ENCODE data around the gene THADA.
"Not testable (repeated sequence)": the region's sequence is repeated elsewhere in the genome, so short reads cannot be mapped to it uniquely, and the experiment has no call there.

Gene THADA

DNA sequence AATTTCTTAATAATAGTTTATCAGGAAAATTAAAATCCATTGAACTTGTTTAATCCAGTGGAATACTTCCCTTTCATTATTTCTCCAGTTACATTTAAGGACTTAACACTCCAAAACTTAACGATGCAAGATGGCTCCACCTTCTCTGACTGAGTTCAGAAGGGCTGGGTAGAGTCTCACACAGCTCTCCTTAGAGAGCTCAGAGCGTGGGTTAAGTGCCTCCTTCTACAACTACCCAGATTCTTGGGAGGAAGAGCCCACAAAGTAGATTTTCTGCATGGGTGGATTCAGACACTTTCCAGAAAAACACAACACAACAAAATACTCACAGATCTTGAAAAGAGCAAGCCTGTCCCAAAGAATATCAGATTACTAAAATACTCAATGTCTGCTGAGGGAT, 130.6 kb downstream of the THADA start:
- no peak for DNase-seq (ENCODE audit: low read depth)

DNA sequence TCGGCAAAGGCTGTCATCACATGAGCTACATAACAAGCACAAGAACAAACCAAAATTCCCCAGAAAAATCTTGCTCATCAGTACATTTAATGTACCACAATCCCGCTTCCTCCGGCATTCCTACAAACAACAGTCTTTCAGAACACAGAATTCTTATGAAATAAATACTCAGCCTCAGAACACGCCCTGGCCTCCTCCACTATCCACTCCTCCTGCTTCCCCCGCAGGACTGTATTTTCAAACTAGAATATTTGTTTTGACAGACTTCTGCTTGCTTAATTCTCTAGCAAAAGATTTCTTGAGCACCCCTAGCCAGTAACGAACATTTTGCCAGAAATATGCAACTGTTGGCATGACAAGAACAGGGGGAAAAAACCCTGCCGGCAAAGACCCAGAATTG, 131.2 kb downstream of the THADA start:
- DNase-seq (ENCODE audit: low read depth): no peak

DNA sequence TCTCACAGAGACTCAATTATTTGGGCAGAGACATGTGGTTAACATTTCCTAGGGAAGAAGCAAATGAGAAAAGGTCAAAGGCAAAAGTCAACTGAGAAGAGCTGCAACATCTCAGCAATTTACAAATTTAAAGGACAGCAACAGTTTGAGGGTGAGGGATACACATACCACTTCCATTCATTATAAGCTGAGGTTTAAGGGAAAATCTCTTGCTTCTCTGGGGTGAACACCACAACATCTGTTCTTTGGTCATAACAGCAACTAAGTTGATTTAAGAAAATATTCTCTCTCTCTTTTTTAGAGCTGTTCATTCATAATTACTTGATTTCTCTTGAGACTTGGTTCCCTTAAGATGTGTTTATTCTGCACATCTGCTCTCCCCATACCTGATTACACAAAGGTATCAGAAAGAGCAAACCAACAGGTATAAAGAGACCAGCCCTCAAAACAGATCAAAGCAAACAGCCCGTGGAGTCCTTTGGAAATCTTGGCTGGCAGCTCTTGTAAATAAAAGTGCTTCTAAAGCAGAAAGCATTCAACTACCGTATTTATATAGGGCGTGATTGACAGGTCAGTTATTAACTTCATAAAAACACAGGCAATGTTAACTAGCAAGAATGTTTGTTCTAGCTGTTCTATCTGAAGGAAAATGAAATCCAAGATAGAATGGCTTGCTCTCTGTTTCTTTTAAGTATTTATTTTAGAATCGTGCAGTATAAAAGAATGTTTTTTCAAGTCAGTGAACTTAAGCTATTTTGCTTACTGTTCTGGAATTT, 132.8 kb downstream of the THADA start:
- DNase-seq (ENCODE audit: low read depth): peak; percentile 34

DNA sequence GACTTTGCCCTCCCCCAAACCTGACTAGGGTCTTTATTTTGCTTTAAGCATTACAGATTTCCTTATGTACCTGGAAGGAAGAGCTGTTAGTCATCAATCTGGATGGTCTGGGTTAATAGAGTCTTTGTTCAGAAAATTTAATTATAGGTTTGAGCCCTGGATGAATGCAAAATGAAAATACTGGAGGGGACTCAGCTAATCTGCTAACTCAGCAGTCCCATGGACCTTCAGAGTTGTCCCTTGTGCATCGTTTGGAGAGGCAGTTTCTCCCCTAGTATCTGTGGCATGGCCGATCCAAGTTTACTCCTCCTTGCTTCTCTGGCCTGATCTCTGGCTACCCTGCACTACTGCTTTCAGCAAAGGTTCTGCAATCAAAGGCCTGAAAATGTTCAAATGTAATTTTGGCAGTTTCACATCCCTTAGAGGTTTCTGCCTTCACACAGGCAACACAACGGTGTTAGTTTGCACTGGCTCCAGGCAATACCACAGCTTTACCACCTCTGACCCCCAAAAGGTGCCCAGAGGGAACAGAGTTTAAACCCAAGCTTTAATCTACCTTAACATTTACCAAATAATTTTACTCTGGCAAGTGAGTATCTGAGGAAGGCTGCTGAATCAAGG, 134.3 kb downstream of the THADA start:
- no peak for DNase-seq (ENCODE audit: low read depth)

DNA sequence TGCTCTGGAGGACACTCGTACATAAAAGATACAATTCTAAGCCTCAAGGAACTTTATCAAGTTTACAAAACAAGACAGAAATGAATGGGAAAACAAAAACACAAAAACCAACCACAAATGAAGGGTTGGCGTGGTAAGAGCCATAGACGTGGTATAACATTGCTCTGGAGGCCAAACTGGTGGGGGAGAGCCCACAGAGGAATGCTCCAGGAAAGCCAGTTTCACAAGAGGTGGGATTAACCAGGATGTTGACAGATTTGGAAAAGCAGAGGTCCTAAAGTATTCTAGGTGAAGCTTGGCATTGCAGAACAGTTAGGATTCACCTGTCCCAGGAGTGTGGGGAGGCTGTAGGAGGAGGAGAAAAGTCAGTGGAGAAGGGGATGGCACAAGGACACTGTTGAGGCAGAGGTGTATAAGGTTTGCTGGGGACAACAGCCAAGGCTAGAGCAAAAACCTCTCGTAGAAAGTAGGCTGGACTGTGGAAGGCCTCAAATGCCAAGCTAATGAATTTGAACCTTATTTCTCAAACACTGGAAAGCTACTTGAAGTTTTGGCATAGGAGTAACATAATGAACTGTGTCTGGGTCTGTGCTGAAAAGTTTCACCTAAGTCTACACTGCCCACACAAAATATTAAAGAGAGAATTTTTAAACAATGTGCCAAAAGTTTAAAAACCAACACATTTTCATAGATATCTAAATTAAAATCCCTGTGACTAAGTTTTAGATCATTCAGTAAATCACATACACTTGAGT, 135.1 kb downstream of the THADA start:
- DNase-seq (ENCODE audit: low read depth): no peak

DNA sequence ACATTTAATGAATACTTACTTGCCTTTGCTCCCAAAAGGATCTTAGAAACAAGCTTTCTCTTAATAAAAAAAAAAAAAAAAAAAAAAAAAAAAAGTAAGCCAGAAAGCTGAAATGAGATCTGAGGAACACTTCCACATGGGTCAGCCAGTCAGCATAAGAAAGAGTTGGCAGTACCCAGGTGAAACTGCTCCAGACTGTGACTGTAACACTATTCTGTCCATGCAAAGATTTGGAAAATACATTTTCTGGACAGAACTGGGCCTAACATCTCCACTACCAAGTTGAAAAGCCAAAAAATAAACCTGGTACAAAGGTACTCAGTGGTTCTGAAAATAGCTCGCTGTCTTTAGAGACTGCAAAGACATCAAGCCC, 135.7 kb downstream of the THADA start:
- DNase-seq (ENCODE audit: low read depth): no peak

DNA sequence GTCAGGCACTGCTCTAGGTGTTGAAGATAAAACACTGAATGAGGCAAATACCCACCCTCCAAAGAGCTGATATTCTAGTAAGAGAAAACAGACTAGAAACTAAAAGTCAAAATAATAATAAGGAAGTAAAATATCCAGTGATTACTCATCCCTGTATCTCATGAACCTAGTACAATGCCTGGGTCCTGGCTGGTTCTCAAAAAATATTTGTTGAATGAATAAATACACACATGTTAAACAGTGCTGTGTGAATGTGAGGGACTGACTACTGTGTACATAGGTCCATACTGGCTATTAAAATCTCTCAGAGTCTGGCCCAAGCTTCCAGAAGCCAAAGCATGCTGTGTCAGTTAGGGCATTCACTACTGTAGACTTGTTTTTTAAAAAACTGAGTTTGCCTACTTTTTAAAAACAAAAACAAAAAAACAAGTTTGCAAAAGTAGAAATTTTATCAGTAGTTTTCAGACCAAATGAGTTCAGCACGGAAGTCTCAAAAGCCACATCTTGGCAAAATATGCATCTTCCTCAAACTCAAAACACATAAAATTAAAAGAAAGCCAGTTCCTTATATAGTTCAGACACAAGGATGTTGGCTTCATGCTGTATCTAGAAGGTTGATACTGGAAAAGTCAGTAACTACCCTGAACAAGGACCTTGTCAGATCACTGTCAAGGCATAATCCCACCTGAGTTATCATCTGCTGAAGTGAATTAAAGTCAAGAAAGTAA, 136.2 kb downstream of the THADA start:
- peak; percentile 81 for DNase-seq (ENCODE audit: low read depth)

DNA sequence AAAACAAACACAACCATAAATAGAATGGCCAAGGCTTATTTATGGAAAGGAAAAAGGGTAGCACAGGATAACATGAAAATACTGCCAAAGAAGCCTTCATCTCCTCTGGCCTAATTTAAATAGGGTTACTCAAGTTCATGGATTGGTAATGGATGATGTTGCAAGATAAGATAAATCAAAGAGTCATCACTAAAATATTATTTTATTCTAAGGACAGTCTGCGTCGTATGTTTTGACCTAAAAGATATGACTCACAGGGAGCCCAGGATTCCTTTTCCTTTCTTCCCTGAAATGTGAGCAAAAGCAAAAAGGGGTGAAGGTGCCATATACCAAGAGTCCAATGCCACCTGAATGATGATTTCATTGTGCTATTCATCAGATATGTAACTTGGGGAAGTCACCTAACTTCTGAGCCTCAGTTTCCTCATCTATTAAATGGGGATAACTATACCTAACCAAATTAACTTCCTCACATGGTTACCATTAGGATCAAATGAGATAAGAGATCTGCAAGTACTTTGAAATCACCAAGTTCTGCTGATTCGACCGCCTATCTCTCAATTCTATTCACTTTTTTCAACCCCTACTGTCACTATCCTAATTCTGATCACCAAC, 137.7 kb downstream of the THADA start:
- DNase-seq (ENCODE audit: low read depth): peak; percentile 83

DNA sequence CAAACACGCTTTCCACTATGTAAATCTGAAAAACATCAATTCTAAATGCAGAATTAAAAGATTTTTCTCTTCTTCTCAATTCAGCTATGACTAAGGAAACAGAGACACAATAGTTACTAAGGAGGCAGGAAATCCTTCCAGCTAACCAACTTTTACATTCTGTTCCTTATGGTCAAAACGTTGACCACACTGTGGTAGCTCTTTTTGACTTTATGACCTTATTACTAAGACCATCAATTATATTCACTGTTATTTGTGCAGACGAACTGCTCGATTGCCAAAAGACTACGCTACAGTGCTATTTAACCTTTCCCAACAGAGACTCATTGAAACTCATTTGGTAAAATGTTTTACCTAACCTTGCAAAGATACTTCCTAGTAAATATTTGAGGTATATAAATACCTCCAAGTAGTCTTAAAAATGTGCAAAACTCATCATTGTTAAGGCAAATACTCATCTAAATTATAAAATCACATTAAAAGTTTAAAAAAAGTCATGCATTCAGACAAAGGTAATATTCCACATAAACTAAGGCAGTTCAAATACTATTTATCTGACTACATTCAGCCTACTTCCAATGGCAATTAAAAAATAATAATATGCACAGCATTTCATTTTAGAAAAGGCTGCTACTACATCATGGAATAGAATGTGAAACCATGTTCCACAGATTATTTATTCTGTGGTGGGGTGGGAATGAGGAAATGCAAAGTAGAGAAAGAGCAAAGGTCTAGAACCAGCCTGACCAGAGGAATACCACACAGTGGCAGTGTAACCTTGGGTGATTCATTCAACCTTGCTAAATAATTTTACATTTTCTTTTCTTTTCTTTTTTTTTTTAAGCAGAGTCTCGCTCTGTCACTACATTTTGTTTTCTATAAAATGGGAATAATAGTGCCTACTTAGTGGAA, 139.9 kb downstream of the THADA start:
- peak; percentile 55 for DNase-seq (ENCODE audit: low read depth)

DNA sequence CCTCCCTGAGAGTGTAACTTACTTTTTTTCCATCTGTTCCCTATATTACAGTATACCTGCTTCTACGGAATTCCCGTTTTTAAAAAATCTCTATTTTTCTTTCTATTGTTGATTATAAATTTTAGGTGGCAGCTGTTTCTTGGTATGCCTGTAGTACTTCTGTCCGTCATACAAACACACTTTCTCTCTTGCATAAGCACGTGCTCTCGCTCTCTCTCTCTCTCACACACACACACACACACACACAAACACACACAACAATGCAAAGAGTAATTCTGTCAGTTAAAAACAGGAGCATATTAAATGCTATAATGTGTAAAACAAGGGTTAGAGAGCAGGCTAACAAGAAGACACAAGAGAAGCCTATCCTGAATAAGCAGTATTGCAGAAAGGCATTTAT, 140.5 kb downstream of the THADA start:
- no peak for DNase-seq (ENCODE audit: low read depth)

DNA sequence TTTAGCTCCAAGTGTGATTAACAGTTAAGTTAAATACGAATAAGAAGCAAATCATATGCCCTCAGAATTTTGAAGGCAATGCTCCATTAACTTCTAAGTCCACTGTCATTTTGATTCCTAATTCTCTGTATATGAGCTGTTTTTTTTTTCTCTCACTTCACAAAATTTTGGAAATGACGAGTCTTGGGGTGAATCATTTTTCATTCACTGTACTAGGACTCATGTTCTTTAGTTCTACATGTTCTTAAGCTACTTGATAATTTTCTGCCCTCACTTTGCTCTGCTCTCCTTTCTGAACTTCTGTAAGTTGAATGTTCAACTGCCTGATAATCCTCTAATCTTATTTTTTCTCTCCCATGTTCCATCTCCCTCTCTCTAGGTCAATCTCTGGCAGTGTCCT, 141.0 kb downstream of the THADA start:
- no peak for DNase-seq (ENCODE audit: low read depth)

DNA sequence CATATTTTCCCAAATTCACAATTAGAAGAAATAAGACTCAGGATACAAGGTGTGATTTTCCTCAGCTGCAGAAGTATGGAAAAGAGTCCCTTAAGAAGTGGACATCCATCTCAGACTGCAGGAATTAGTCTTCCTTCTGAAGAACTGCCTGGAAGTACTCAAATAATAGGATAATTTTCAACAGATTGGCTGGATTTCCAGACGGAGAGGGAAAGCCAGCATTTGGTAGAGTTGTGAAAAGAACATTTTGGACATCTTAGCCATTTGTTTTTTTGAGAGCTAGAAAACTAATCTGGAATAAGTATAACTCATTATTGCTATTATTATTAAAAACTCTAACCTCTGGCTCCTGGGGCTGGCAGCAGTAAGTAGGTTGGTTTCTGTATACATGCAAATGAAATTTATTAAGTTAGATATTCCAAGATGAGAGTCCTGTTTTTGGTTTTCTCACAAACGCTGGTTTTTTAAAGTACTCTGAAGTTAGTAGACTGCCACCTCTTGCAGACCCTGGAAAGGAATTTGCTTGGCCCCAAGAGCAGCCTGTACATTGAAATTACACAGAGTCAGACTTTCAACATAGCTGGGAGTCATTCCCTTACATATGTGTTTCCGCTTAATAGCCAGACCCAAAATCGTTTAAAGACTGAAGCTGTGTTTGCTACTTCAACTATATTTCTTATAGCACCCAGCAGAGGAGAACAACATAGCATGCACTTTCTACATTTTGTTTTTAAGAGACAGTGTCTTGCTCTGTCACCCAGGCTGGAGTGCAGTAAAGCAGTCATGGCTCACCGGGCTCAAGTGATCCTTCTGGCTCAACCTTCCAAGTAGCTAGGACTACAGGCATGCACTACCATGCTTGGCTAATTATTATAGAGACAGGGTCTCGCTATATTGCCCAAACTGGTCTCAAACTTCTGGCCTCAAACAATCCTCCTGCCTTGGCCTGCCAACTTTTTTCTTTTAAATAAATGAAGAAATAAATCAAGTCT, 142.4 kb downstream of the THADA start:
- no peak for DNase-seq (ENCODE audit: low read depth)

DNA sequence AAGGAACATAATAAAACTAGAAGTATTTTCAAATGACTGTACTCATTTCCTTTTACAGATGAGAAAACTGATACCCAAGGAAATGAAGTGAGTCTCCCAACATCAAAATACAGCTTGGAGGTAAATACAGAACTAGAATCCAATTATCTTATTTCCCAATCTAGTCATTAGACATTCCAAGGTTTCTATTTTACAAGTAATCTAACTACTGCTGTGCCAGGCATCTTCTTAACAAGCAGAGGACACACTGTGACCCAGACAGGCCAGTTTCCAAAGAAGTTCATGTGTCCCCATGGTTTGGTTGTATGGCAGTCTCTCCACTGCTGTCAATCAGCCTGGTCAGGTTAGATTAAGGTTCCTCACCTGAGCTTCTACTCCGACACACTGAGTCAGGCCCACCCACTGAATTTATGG, 143.5 kb downstream of the THADA start:
- DNase-seq (ENCODE audit: low read depth): peak; percentile 71

DNA sequence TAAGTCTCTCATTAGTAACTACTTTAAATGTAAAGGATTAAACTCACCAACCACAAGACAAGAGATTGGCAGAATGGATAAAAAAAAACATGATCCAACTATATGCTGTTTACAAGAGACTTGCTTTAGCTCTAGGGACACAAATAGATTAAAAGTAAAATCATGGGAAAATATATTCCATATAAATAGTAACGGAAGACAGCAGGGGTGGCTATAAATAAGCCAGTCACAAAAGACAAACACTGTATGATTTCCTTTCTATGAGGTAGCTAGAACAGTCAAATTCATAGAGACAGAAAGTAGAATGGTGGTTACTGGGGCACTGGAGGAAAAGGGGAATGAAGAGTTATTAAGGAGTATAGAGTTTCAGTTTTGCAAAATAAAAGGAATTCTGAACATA, 145.2 kb downstream of the THADA start:
- DNase-seq (ENCODE audit: low read depth): no peak

DNA sequence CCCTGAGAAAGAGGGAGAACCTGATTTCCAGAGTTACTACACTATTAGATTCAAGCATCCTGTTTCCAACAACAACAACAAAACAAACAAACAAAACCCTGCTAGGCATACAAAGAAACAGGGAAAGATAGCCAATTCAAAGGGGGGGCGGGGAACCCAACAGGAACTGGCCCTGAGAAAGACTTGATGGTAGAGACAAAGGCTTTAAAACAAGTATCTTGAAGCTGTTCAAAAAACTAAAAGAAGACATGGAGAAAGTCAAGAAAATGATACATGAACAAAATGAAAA, 147.1 kb downstream of the THADA start:
- DNase-seq (ENCODE audit: low read depth): no peak

DNA sequence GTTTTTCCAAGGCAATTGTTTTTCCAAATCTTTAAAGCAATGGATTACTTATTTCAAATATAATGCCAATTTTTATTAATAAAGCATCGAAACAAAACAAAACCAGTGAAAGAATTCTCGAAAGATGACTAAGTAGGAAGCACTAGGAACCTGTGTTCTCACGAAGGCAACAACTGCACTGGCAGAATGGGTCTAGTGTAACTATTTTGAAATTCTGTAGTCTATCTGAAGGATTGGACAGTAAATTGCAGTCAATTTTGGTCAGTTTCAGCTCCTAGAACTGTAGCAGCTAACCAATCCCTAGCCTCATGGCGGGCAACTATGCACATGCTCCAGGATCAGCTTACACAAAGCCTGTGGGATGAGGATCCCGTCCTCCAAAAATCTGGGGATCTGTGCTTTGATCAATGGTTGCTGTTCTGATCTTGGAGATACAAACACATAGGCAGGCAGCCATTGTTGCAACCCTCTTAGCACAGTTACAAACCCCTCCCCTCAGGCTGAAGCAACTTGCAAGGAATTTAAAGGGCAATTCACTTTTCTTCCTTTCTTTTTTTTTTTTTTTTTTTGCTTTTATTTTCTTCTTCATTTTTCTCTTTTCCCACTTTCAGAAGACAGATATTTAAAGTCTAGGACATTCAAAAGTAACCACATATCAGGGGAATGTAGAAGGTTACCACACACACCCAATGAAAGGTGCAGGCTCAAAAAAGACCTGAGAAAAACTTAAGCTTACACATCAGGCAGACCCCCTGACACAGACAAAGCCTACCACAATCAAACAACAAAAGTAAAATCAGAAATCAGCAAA, 147.6 kb downstream of the THADA start:
- no peak for DNase-seq (ENCODE audit: low read depth)

DNA sequence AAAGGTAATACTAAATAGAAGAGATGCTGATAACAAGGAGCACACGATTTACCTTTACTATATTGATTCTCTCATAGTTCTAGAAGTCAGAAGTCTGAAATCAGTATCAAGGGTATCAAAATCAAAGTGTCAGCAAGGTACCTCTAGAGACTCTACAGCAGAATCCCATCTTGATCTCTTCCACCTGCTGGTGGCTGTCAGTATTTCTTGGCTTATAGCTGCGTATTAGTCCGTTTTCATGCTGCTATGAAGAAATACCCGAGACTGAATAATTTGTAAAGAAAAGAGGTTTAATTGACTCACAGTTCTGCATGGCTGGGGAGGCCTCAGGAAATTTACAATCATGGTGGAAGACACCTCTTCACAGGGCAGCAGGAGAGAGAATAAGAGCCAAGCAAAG, 149.1 kb downstream of the THADA start:
- not testable (repeated sequence) for DNase-seq (ENCODE audit: low read depth)

DNA sequence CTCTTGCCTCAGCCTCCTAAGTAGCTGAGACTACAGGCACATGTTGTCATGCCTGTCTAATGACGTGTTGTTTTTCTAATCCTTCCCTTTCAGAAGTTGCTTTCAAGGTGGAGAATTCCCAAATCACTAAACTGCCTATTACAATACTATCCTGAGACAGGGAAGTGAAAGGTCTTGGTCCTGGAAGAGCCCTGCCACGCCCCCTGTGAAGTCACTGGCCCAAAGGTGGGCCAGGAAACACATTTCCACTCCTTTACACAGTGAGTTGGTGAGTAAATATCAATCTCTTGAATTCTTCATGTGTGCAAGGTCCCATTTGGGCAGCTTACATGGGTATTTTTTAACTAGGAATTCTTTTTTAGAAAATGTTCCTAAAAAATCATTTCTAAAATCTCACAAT, 150.1 kb downstream of the THADA start:
- no peak for DNase-seq (ENCODE audit: low read depth)

DNA sequence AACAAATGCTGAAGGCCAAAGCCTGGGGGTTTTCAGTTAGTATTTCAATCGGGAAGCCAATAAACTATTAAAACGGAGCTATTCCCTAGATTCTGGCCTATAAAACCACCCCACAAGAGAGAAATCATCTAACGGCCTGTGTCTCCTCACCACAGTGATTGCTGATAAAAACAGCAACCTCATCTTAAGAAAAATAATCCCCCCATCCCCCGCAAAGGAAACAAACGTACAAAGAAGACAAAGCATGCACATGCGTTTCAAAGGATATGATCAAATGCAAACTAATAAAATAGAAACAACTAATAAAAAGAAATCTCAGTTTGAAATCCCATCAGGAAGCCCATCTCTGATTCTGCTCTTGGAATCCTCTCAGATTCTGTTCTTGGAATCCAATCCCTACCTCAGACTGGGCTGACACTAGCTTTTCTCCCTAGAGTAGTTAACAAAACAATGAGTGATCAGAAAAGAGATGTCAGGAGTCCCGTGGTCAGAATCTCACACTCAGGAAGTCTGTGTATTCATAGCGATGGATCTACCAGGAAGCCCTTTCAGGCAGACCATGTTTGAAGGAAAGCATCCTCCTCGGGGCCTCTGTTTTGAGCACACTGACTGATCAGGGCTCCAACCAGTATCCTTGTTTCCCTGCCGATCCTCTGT, 150.7 kb downstream of the THADA start:
- DNase-seq (ENCODE audit: low read depth): peak; percentile 30

Measured in EH (cell line).